Suprapubic skin (tissue), 4 donors: Measurements from ENCODE around the gene C10orf95.

Source experiments
- CTCF ChIP-seq, 2 donors: fragments of 200-600 bp in 1 of 2; fragments of 450-650 bp in 1 of 2; sonication (generic) in 1 of 2; IDR thresholded peaks; one replicate each; pipeline ENCODE4 v1.5.1; 2016 to 2019; ENCODE audit warnings: antibody characterized with exemption in 2 of 2, mild to moderate bottlenecking in 1 of 2, moderate library complexity in 1 of 2
- EP300 ChIP-seq: sonication (generic); formaldehyde crosslinking; IDR thresholded peaks from one replicate; pipeline ENCODE4 v1.6.1; 2017; ENCODE audit warnings: antibody characterized with exemption
- POLR2A ChIP-seq, 2 donors: fragments of 450-650 bp; IDR thresholded peaks; one replicate each; pipeline ENCODE4 v1.6.1; 2017; ENCODE audit warnings: antibody characterized with exemption in 2 of 2, mild to moderate bottlenecking in 2 of 2, moderate library complexity in 2 of 2
- POLR2AphosphoS5 ChIP-seq, 3 donors: sonication (generic); formaldehyde crosslinking; IDR thresholded peaks; one replicate each; pipeline ENCODE4 v1.6.1; 2017; ENCODE audit warnings: antibody characterized with exemption in 3 of 3

- TF ChIP-seq EP300 (no peak), POLR2AphosphoS5 (IDR thresholded peaks at IDR 0.05) (no peak), CTCF (IDR thresholded peaks at IDR 0.05) (no peak), POLR2A (IDR thresholded peaks at IDR 0.05) (no peak)
Measured at GRCh38 chr10:102416283-102416682, 35.1 kb downstream of the C10orf95 start.
